GM18505 (cell line): ENCODE data around the gene PGBD5.

ENCODE experiments used
- ATAC-seq: cut with Tn5 transposase; IDR thresholded peaks from one replicate; pipeline ENCODE4 v1.9.1; 2021; ENCODE audit not compliant: unreplicated experiment
- POLR2A ChIP-seq: IDR thresholded peaks from 4 replicates; pipeline ENCODE4 v1.6.1; 2011; ENCODE audit warnings: borderline replicate concordance; ENCODE audit not compliant: insufficient read depth, insufficient read length; ENCODE audit errors: extremely low read depth

PGBD5 gene

DNA sequence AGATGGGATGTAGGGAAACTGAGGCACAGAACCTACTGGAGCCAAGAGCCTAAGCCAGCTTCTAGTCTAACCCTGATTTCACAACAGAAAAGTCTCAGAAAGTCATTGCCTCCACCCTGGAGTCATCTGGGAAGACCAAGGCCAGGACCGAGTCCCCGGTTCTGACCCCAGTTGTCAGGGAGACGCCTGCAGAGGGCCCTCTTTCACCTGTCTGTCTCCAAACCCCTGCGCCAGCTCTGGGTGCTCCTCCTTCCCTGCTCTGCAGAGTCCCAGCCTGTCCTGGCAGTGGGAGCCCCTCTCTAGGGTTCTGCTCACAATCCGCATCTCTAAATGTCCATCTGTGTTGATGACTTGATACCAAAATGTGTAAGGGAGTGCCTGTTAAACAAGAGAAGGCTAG lies 149.7 kb downstream of the PGBD5 start:
- ATAC-seq, result no peak
- no peak for TF ChIP-seq POLR2A

DNA sequence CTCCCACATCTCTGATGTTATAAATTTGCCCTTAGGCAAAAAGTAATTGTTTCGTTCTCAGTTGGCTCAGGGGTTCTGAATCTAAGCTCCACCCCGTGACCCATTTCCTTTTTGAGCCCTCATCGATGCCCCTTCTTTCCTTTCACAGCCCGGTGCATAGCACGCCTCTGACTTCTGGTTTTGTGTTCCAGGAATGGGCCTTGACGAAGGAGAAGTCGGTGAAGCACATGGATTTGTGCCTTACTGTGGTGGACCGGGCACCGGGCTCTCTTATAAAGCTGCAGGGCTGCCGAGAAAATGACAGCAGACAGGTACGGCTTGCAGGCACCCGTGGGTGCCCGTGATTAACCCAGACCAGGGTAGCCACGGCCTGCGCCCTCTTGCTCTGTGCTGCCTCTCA lies 151.9 kb downstream of the PGBD5 start:
- no peak for ATAC-seq
- no peak for TF ChIP-seq POLR2A

DNA sequence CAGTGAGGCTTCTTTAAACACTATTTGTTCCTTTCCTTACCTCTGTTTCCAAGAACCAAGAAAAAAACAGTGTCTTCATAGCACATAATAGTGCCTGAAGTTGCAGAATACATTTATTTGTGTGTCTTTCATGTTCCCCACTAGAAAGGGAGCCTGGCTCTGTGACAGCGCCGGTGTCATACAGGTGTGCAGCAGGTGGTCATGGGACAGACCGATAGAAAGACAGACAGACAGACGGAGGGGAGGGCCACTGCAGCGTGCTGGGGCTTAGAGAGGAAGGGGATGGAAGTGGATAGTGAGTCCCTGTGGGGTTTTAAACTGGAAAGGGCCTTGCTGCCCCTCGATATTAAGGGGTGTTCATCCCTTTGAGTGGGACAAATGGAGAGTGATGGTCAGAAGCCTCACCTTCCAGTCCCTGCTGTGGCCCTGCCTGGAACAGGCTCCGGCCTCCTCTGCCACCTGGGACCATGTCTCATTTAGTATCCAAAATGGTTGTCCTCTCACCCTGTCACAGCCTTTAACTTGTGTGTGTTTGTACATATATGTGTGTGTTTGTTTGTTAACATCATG lies 152.9 kb downstream of the PGBD5 start:
- TF ChIP-seq POLR2A, result no peak
- no peak for ATAC-seq

DNA sequence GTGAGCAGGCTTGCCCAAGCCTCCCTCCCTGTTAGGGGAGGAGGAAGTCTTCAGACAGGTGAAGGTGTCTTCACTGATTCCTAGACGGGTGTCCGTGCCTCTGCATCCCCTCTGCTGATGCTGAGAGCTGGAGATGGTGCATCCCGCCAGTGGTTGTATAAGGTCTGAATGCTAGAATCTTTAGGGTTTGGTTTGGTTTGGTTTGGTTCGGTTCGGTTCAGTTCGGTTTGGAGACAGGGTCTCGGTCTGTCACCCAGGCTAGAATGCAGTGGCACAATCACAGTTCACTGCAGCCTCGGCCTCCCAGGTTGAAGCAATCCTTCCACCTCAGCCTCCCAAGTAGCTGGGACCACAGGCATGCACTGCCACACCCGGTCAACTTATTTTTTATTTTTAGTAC lies 153.6 kb downstream of the PGBD5 start:
- no peak for TF ChIP-seq POLR2A
- ATAC-seq, result no peak

- no peak for ATAC-seq
- TF ChIP-seq POLR2A, result no peak
Observed at GRCh38 chr1:230271300-230272035, 154.7 kb downstream of the PGBD5 start.

GRCh38 chr1:230270559-230271281 lies 155.4 kb downstream of the PGBD5 start:
- peak; percentile 48 for ATAC-seq
- no peak for TF ChIP-seq POLR2A

DNA sequence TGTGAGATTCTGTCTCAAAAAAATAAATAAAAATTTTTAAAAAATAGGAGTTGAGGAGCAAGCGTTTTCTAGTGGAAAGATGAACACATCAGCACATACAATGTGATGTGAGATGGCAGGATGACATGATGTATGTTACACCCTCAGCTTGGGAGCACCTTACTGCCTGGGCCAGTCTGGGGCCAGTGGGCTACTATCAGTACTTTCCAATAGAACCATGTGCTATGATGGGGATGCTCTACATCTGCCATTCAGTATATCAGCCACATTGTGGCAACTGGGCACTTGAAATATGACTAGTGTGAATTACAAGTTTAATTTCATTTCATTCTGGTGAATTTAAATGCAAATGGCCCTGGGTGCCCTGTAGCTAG lies 156.0 kb downstream of the PGBD5 start:
- peak; percentile 11 for ATAC-seq
- no peak for TF ChIP-seq POLR2A

DNA sequence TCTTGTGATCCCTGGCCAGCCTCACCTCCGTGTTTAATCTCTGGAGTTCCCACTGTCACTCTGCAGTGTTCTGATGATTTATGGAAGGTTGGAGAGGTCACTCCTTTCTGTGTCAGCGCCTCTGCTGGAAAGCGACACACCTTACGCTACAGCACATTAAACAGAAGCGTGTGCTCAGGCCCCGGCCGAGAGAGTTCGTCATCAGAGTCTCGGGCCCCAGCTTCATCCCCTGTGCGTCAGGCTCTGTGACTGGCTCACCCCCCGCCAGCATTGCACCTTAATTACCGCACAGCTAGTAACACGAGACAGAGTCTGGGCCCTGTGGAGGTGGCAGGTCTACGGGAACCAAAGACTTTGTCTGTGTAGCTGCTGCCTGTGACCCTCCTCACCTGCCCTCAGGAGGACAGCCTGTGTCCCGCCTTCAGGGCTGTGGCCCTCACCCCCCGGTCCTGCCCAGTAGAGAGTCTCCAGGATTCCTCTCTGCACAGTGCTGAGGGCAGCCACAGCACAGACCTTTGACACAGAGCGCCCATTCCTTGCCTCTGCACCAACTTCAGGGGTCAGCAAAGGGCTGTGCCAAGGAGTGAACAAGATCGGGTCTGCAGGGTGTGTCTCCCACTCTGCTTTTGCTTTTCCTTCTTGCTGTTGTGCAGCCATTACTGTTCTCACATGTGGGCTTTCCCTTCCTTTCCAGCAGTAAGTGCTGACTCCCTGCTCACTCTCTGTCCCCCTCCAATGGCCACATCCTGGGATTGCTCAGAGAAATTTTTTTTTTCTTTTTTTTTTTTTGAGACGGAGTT lies 157.6 kb downstream of the PGBD5 start:
- no peak for ATAC-seq
- no peak for TF ChIP-seq POLR2A

GRCh38 chr1:230267338-230268065 lies 158.6 kb downstream of the PGBD5 start:
- ATAC-seq, result no peak

GRCh38 chr1:230266456-230266855 lies 159.7 kb downstream of the PGBD5 start:
- no peak for ATAC-seq
- TF ChIP-seq POLR2A, result no peak

More at GRCh38 chr1:230267338-230268065, 158.6 kb downstream of the PGBD5 start:
- TF ChIP-seq POLR2A, result no peak

DNA sequence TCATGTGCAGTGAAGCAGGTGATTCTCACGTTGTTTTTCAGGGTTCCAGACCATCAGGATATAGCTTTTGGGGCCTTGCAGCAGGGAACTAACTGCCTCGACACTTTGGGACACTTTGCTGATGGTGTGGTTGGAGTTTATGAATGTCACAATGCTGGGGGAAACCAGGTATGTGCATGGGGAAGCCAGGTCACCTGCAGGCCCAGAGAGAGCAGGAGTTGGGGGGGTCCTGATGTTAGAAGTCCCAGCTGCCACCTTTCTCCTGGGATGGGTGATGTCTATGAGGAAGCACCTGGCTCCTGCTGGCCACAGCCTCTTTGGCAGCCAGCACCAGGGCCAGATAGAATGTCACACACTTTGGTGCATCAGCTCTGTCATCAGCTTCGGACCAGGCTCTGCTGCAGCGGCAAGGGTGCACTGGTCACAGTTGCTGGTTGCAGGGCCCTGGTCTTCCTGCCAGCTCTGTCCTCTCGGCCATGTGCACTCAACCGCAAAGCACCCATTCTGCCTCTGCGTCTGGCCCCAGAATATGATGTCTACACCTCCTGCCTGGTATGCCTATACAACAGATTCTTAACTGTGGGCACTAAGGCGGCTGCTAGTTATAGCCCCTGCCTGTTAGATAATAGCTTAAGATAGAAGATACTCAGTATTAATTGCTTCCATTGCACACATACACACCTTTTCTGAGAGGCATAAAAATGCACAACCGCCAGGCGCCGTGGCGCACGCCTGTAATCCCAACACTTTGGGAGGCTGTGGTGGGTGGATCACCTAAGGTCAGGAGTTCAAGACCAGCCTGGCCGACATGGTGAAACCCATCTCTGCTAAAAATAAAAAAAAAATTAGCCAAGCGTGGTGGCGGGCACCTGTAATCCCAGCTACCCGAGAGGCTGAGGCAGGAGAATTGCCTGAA lies 160.7 kb downstream of the PGBD5 start:
- ATAC-seq, result no peak
- no peak for TF ChIP-seq POLR2A
